Spleen (tissue), 11 donors: Measurements from ENCODE around the gene CFAP161. TPM values are rescaled to one million over a fixed set of nuclear protein-coding genes. Genes with fewer than 3 reads are reported as not detected.

ENCODE experiments used
- DNase-seq: peaks from one replicate; pipeline ENCODE4 v3.0.0-alpha.2; 2020
- H3K27ac ChIP-seq, 8 donors: fragments of 200-600 bp; sonication (generic) in 7 of 8; 1 replicate in 4 of 8; 2 replicates in 4 of 8; pipeline versions ENCODE4 v1.5.0 to v1.8.0; 2016 to 2021; ENCODE audit warnings: inconsistent platforms in 4 of 8, mild to moderate bottlenecking in 4 of 8, moderate library complexity in 1 of 8
- H3K27me3 ChIP-seq, 7 donors: fragments of 200-600 bp; sonication (generic) in 6 of 7; replicated peaks in 1 of 7; 1 replicate in 4 of 7; 2 replicates in 3 of 7; pipeline versions ENCODE4 v1.5.0 to v1.8.0; 2016 to 2021; ENCODE audit warnings: inconsistent platforms in 3 of 7, mild to moderate bottlenecking in 1 of 7
- H3K36me3 ChIP-seq, 6 donors: fragments of 200-600 bp; sonication (generic) in 5 of 6; 1 replicate in 4 of 6; 2 replicates in 2 of 6; pipeline versions ENCODE4 v1.5.0 to v1.8.0; 2016 to 2021; ENCODE audit warnings: inconsistent platforms in 2 of 6
- H3K4me1 ChIP-seq, 6 donors: fragments of 200-600 bp; sonication (generic) in 5 of 6; 1 replicate in 3 of 6; 2 replicates in 3 of 6; pipeline versions ENCODE4 v1.5.0 to v1.8.0; 2016 to 2021; ENCODE audit warnings: inconsistent platforms in 3 of 6
- H3K4me3 ChIP-seq, 8 donors: fragments of 200-600 bp; sonication (generic) in 7 of 8; 1 replicate in 4 of 8; 2 replicates in 4 of 8; pipeline versions ENCODE4 v1.5.0 to v1.8.0; 2016 to 2021; ENCODE audit warnings: inconsistent platforms in 4 of 8, mild to moderate bottlenecking in 4 of 8, moderate library complexity in 2 of 8
- H3K9me3 ChIP-seq, 8 donors: fragments of 200-600 bp; sonication (generic) in 7 of 8; 1 replicate in 4 of 8; 2 replicates in 4 of 8; pipeline versions ENCODE4 v1.5.0 to v1.8.0; 2016 to 2021; ENCODE audit warnings: inconsistent platforms in 4 of 8
- POLR2A ChIP-seq, 3 donors: fragments of 450-650 bp; IDR thresholded peaks; one replicate each; pipeline ENCODE4 v1.5.1; 2017; ENCODE audit warnings: antibody characterized with exemption in 3 of 3, mild to moderate bottlenecking in 1 of 3
- POLR2AphosphoS5 ChIP-seq, 3 donors: sonication (generic); formaldehyde crosslinking; IDR thresholded peaks; one replicate each; pipeline ENCODE4 v1.5.1; 2017; ENCODE audit warnings: antibody characterized with exemption in 3 of 3
- WGBS, 5 donors: extraction: QIAGEN DNeasy Blood & Tissue Kit in 3 of 5; methylation state at CpG; one replicate each; pipeline versions ENCODE4 v1.1.5 to v1.1.7; 2013 to 2018; 5-methylcytosine and 5-hydroxymethylcytosine counted together
- intact Hi-C: fragments of 100-400 bp; cut with DNase I; formaldehyde crosslinking; loops from one replicate; pipeline ENCODE4 v1.15.0; 2023; ENCODE audit warnings: low total_unique reads
- polyA plus RNA-seq, 3 donors: library from polyadenylated mRNA; stranded (reverse); fragments of 200-250 nt; gene quantifications; one replicate each; pipeline ENCODE4 v1.2.1, GENCODE V29; 2013
- total RNA-seq, 7 donors: library from RNA; depleted of rRNA in 3 of 7; stranded (reverse); fragments of >200 nt in 3 of 7; fragmentation: NEBNext Ultra II Directional in 4 of 7; extraction: Animal tissue kit (Norgen Biotek cat#: 25700) in 4 of 7; gene quantifications; one replicate each; pipeline versions ENCODE4 v1.1.0 to v1.2.1, GENCODE V29; 2016 to 2021
- TF ChIP-seq, protein P1 (sequence below), 11 experiments: fragments of 200-600 bp in 7 of 11; fragments of 450-650 bp in 4 of 11; sonication (generic) in 4 of 11; IDR thresholded peaks in 8 of 11; conservative IDR thresholded peaks in 3 of 11; 1 replicate in 7 of 11; 2 replicates in 4 of 11; pipeline versions ENCODE4 v1.4.0 to v1.8.0; 2016 to 2021; ENCODE audit warnings: antibody characterized with exemption in 11 of 11, inconsistent platforms in 4 of 11, mild to moderate bottlenecking in 1 of 11
- donor health status: healthy with polysubstance abuse.
- donor health status: DM: no; HTN: no; CAD: no; lungs with moderate emphysema.
- donor health status: DM: no; HTN: no; CAD: no.
- donor health status: Bipolar disorder and iron deficiency.
- donor health status: healthy.
- donor health status: DM: no; HTN: no; CAD: no.
- donor health status: DM: yes; HTN: yes; CAD: no.

CFAP161 gene
- total and polyA plus RNA-seq, 10 donors, result 0.06 to 2.0 (median 0.48) TPM; not detected in 3

DNA sequence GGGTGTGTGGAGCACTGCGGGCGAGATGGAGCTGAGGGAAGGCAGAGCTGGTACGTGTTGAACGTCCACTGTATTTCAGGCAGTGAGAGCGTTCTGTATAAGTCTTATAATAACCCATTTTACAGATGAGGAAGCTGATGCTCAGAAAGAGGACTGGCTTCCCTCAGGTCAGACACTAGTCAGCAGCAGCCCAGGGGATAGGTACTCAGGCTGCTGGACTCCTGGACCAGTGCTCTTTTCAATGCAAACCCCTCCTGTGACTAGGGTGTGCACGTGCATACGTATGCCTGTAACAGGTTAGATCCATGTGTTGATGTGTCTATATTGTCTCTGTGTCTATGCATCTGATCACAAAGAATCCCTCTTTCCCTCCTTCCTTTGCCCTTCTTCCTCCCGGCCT, 54.3 kb downstream of the CFAP161 start:
- Histone ChIP-seq H3K9me3 (no peaks in the 10 kb centered on the region), H3K4me3 (no peak overlapping the region), H3K4me1 (peaks cover 0 to 8% (median 0%) of the 10 kb centered on the region in 6 donors), H3K27me3 (peaks cover 0 to 12% (median 0%) of the 10 kb centered on the region in 7 donors), H3K27ac (no peak overlapping the region), H3K36me3 (no peaks in the 10 kb centered on the region)
- 88 to 93% (median 89%) methylated on average over 8 of the region's 8 CpGs for WGBS, 5 donors
- DNase-seq, result no peak
- intact Hi-C loops, result no loop called here
- no peak for TF ChIP-seq POLR2A (IDR thresholded peaks at IDR 0.05)

DNA sequence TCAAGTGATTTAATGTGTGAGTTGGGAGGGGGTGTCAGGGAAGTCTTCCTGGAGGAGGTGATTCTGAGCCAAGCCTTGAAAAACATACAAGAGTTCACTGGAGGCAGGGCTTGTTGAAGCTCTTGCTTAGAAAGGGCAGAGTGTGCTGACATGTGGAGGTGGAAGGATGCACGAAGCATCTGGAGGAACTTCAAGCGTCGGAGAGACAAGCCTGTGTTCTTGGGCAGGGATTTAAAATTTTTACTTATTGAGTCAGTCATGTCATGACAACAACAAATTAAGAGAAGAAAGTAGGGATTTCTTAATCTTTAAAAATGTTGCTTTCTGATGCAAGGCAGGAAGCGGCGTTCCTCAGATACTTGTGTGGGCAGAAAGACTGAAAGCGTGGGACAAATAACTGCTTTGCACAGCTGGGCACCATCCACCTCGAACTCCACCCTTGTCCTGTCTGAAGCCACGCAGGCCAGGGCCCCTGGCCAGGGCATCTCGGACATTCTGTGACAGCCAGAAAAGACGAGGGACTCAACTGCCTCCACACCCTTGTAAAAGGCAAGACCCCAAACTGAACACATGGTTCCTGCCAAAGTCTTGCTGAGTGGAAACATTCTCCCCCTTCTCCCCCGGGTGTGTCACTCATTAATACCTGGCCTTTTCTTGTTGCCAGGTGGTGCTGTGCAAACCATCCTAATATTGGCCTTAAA, 55.7 kb downstream of the CFAP161 start:
- H3K27ac ChIP-seq, result peak overlapping the region in 6 of 8 donors; percentile 44 to 74 (median 58)
- H3K9me3 ChIP-seq, result no peaks in the 10 kb centered on the region
- H3K4me1 ChIP-seq, result peaks cover 0 to 5% (median 0%) of the 10 kb centered on the region in 6 donors
- H3K27me3 ChIP-seq, result no peaks in the 10 kb centered on the region
- H3K36me3 ChIP-seq, result no peaks in the 10 kb centered on the region
- DNase-seq, result no peak
- intact Hi-C loops, result no loop called here
- H3K4me3 ChIP-seq, result no peak overlapping the region
- 53 to 72% (median 62%) methylated on average over 11 of the region's 11 CpGs for WGBS, 5 donors
- TF ChIP-seq, protein P1, sequence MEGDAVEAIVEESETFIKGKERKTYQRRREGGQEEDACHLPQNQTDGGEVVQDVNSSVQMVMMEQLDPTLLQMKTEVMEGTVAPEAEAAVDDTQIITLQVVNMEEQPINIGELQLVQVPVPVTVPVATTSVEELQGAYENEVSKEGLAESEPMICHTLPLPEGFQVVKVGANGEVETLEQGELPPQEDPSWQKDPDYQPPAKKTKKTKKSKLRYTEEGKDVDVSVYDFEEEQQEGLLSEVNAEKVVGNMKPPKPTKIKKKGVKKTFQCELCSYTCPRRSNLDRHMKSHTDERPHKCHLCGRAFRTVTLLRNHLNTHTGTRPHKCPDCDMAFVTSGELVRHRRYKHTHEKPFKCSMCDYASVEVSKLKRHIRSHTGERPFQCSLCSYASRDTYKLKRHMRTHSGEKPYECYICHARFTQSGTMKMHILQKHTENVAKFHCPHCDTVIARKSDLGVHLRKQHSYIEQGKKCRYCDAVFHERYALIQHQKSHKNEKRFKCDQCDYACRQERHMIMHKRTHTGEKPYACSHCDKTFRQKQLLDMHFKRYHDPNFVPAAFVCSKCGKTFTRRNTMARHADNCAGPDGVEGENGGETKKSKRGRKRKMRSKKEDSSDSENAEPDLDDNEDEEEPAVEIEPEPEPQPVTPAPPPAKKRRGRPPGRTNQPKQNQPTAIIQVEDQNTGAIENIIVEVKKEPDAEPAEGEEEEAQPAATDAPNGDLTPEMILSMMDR (IDR thresholded peaks at IDR 0.05 in 8 of 11, conservative IDR thresholded peaks at IDR 0.05 in 3 of 11), result no peak
- TF ChIP-seq POLR2AphosphoS5 (IDR thresholded peaks at IDR 0.05), result peak in 2 of 3 donors; percentile 32 to 57

DNA sequence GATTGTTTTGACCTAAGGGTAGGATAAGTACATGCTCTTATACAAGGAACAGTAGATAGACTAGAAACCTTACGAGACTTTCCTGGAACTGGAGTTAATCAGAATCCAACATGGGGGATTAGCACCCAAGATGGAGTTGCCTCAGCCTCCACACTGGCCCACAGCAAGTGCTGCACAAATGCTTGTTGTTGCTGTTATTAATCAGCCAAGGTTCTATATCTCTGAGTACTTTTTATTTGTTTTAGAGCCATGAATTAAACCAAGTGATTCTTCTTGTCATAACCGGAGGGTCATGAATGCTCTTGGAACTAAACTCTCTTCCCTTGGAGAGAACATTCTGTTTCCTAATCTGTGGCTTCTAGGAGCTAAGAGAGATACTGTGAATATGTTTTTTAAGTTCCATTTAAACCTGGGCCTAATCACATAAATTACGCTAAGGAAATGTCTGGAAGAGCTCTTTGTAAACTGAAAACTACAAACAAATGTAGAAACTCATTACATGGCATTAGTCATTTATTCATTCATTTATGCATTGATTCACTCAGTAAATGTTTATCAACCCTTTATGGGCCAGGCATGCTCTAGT, 56.9 kb downstream of the CFAP161 start:
- Histone ChIP-seq H3K9me3 (no peaks in the 10 kb centered on the region), H3K4me1 (peaks cover 0 to 5% (median 0%) of the 10 kb centered on the region in 6 donors), H3K27me3 (no peaks in the 10 kb centered on the region), H3K36me3 (no peaks in the 10 kb centered on the region), H3K4me3 (no peak overlapping the region), H3K27ac (peak overlapping the region in 5 of 8 donors; percentile 50 to 74 (median 60))
- 79 to 95% (median 91%) methylated on average over 3 of the region's 3 CpGs for WGBS, 5 donors
- intact Hi-C loops, result no loop called here
- TF ChIP-seq, protein P1 (IDR thresholded peaks at IDR 0.05 in 8 of 11, conservative IDR thresholded peaks at IDR 0.05 in 3 of 11), result no peak
- no peak for TF ChIP-seq POLR2AphosphoS5 (IDR thresholded peaks at IDR 0.05)
- TF ChIP-seq POLR2A (IDR thresholded peaks at IDR 0.05), result no peak
- DNase-seq, result no peak

DNA sequence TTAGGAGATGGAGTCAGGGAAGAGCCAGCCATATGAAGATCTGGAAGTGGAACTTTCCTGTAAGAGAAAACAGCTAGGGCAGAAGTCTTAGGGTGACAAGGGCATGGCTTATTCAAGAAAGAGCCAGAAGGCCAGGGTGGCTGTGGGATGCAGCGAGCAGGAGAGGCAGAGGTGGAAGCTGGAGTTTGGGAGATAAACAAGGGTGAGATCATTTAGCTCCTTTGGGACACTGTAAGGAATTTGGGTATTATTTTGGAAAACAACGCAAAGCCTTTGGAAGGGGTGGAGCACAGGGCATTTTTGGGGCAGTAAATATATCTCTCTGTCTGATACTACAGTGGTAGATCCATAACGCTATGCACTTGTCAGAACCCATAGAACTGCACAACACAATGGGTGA, 57.6 kb downstream of the CFAP161 start:
- Histone ChIP-seq H3K4me3 (no peak overlapping the region), H3K36me3 (no peaks in the 10 kb centered on the region), H3K27me3 (no peaks in the 10 kb centered on the region), H3K9me3 (no peaks in the 10 kb centered on the region), H3K27ac (peak overlapping the region in 3 of 8 donors; percentile 25 to 74 (median 64)), H3K4me1 (peaks cover 0 to 5% (median 0%) of the 10 kb centered on the region in 6 donors)
- no peak for DNase-seq
- 87 to 93% (median 89%) methylated on average over 3 of the region's 3 CpGs for WGBS, 5 donors
- TF ChIP-seq, protein P1 (IDR thresholded peaks at IDR 0.05 in 8 of 11, conservative IDR thresholded peaks at IDR 0.05 in 3 of 11), result no peak
- TF ChIP-seq POLR2A (IDR thresholded peaks at IDR 0.05) (no peak), POLR2AphosphoS5 (IDR thresholded peaks at IDR 0.05) (no peak)
- intact Hi-C loops, result no loop called here
